Measurements from ENCODE around the gene DIP2B. TPM values are rescaled to one million over a fixed set of nuclear protein-coding genes. Genes with fewer than 3 reads are reported as not detected.

Gene DIP2B
- total RNA-seq, 1 donor from 2014 or later: 39.3 TPM

DNA sequence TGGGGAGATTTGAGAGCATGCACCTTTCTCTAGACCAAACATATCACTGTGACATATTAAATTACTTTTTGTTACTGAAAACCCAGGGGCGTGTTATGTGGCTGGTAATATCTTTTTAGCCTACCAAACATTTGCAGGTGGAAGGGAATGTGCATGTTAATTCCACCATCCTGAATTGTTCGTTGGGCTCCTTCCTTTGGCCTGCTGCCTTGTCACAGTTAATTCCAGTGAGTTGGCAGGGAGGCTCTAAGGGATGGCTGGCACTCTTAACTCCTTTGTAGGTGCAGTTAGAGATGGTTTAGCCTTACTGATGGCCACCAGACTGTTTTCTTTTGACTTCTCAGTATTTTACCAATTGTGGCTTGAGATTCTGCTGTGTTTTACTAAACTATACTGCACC, 64.5 kb downstream of the DIP2B start:
- DNase-seq (ENCODE audit: low read depth): no peak
- no peaks in the 10 kb centered on the region for H3K27me3 ChIP-seq (ENCODE audit: control insufficient read depth, insufficient read depth, low read length)
- TF ChIP-seq, protein P1, sequence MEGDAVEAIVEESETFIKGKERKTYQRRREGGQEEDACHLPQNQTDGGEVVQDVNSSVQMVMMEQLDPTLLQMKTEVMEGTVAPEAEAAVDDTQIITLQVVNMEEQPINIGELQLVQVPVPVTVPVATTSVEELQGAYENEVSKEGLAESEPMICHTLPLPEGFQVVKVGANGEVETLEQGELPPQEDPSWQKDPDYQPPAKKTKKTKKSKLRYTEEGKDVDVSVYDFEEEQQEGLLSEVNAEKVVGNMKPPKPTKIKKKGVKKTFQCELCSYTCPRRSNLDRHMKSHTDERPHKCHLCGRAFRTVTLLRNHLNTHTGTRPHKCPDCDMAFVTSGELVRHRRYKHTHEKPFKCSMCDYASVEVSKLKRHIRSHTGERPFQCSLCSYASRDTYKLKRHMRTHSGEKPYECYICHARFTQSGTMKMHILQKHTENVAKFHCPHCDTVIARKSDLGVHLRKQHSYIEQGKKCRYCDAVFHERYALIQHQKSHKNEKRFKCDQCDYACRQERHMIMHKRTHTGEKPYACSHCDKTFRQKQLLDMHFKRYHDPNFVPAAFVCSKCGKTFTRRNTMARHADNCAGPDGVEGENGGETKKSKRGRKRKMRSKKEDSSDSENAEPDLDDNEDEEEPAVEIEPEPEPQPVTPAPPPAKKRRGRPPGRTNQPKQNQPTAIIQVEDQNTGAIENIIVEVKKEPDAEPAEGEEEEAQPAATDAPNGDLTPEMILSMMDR (IDR thresholded peaks at IDR 0.05; ENCODE audit: insufficient read depth, low read length, poor library complexity, severe bottlenecking): no peak
- no peaks in the 10 kb centered on the region for H3K36me3 ChIP-seq (ENCODE audit: control insufficient read depth, insufficient read depth, low read length)
- no peak overlapping the region for H3K4me3 ChIP-seq (ENCODE audit: low read depth, low read length)

DNA sequence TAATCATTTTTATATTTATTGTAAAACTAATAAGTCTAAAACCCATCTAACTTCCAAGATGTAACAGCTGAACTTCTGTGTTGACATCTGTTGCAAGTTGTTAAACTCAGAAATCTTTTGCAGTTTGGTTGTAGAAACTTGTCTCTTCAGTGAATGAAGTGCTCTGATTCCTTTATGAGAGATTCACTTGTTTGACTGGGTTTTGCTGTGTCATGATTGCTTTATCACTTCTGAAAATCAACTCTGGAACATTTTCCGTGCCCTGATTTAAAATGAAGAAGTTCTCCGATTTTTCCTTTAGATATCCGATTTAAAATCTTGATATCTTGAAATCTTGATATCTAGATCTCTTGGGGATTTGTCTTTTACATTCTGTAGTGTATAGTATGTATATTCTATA, 65.1 kb downstream of the DIP2B start:
- TF ChIP-seq, protein P1 (IDR thresholded peaks at IDR 0.05; ENCODE audit: insufficient read depth, low read length, poor library complexity, severe bottlenecking): no peak
- DNase-seq (ENCODE audit: low read depth): no peak
- Histone ChIP-seq H3K4me3 (ENCODE audit: low read depth, low read length) (no peak overlapping the region), H3K36me3 (ENCODE audit: control insufficient read depth, insufficient read depth, low read length) (no peaks in the 10 kb centered on the region), H3K27me3 (ENCODE audit: control insufficient read depth, insufficient read depth, low read length) (no peaks in the 10 kb centered on the region)

DNA sequence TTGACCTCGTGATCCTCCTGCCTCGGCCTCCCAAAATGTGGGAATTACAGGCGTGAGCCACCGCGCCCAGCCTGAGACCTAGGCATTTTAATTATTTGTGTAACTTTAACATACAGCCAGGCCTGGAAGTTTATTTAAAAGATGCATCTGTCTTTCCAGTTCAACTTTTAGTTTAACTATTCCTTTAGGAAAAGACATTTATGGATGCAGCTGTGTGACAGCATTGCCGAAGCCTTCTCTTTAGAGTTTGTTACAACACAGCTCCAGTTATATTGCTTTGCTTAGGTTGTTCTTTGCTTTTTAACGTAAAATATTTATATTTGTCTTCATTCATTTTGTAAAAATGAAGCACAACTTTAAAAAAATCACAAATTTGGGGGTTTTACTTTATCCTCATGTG, 67.0 kb downstream of the DIP2B start:
- no peaks in the 10 kb centered on the region for H3K36me3 ChIP-seq (ENCODE audit: control insufficient read depth, insufficient read depth, low read length)
- H3K4me3 ChIP-seq (ENCODE audit: low read depth, low read length): no peak overlapping the region
- no peak for DNase-seq (ENCODE audit: low read depth)
- TF ChIP-seq, protein P1 (IDR thresholded peaks at IDR 0.05; ENCODE audit: insufficient read depth, low read length, poor library complexity, severe bottlenecking): no peak
- no peaks in the 10 kb centered on the region for H3K27me3 ChIP-seq (ENCODE audit: control insufficient read depth, insufficient read depth, low read length)

DNA sequence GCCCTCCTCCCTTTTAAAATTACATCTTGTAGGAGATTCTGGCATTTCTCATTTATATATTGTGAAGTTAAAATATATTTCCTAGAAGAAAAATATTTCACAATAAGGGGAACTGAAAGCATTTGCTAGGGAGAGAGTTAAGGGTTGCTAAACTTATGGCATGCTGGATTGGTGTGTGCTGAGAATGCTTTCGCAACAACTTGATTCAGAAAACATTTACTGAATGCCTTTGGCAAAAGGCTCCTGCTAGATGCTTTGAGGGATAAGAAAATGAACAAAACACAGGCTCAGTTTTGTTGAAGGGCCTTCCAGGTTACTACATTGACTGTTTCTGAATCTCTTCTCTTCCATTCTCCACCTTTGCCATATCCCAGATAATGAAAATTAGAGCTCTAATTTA, 67.5 kb downstream of the DIP2B start:
- H3K36me3 ChIP-seq (ENCODE audit: control insufficient read depth, insufficient read depth, low read length): no peaks in the 10 kb centered on the region
- H3K4me3 ChIP-seq (ENCODE audit: low read depth, low read length): no peak overlapping the region
- TF ChIP-seq, protein P1 (IDR thresholded peaks at IDR 0.05; ENCODE audit: insufficient read depth, low read length, poor library complexity, severe bottlenecking): no peak
- H3K27me3 ChIP-seq (ENCODE audit: control insufficient read depth, insufficient read depth, low read length): no peaks in the 10 kb centered on the region
- DNase-seq (ENCODE audit: low read depth): no peak

DNA sequence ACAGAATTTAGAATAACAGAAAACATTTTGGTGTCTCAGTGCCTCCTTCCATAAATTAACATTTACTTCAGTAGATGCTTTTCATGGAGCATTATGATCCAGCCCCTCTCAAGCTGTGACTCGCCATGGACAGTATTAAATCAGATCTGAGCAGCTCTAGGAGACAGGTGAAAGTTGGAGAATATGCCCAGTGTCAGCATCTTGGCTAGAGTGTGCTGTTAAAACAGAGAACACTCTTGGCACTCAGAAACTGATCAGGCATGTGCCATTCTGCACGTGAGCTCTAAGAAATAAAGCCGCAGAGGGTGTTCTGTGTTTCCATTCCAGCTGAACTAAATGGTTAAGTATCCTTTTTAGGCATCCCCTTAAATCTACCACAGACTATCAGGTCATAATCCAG, 68.0 kb downstream of the DIP2B start:
- Histone ChIP-seq H3K27me3 (ENCODE audit: control insufficient read depth, insufficient read depth, low read length) (no peaks in the 10 kb centered on the region), H3K4me3 (ENCODE audit: low read depth, low read length) (no peak overlapping the region), H3K36me3 (ENCODE audit: control insufficient read depth, insufficient read depth, low read length) (no peaks in the 10 kb centered on the region)
- no peak for DNase-seq (ENCODE audit: low read depth)
- TF ChIP-seq, protein P1 (IDR thresholded peaks at IDR 0.05; ENCODE audit: insufficient read depth, low read length, poor library complexity, severe bottlenecking): no peak

DNA sequence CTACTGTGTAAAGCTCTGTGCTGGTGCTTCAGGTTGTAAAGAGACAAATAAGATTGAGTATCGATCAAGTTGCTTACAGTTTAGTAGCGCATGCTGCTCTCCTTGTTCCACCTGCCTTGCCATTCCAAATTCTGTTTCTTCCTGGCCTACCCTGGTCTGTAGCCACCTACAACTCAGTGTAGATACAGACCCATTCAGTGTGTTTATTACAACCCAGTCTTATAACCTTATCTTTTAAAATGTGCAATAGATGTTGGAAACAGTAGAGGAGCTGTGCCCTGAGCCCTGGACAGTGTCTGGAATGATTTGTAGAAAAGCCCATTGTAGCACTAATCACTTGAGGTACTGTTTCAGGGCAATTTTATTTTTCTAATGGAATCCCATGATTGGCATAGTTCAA, 68.5 kb downstream of the DIP2B start:
- Histone ChIP-seq H3K36me3 (ENCODE audit: control insufficient read depth, insufficient read depth, low read length) (no peaks in the 10 kb centered on the region), H3K4me3 (ENCODE audit: low read depth, low read length) (no peak overlapping the region), H3K27me3 (ENCODE audit: control insufficient read depth, insufficient read depth, low read length) (no peaks in the 10 kb centered on the region)
- TF ChIP-seq, protein P1 (IDR thresholded peaks at IDR 0.05; ENCODE audit: insufficient read depth, low read length, poor library complexity, severe bottlenecking): no peak
- DNase-seq (ENCODE audit: low read depth): no peak

Measured in kidney epithelial cell (primary cell).